HUES64 (cell line): Measurements from ENCODE around the gene MOCOS.
"Not testable (repeated sequence)": the region's sequence is repeated elsewhere in the genome, so short reads cannot be mapped to it uniquely, and the experiment has no call there.

ENCODE experiments used
- H3K27ac ChIP-seq: 2 replicates; pipeline ENCODE4 v1.7.0; 2013; ENCODE audit warnings: low read depth, low read length, inconsistent platforms
- H3K27me3 ChIP-seq: 2 replicates; pipeline ENCODE4 v1.6.1; 2013; ENCODE audit warnings: mild to moderate bottlenecking, low read length; ENCODE audit not compliant: insufficient read depth
- H3K36me3 ChIP-seq: 2 replicates; pipeline ENCODE4 v1.6.1; 2013; ENCODE audit warnings: mild to moderate bottlenecking, low read length; ENCODE audit not compliant: insufficient read depth
- H3K4me1 ChIP-seq: 2 replicates; pipeline ENCODE4 v1.6.1; 2013; ENCODE audit warnings: mild to moderate bottlenecking, low read length, moderate library complexity; ENCODE audit not compliant: insufficient read depth
- H3K4me3 ChIP-seq: 2 replicates; pipeline ENCODE4 v1.5.1; 2013; ENCODE audit warnings: mild to moderate bottlenecking, low read length, moderate library complexity
- H3K9ac ChIP-seq: 2 replicates; pipeline ENCODE4 v1.6.1; 2013; ENCODE audit warnings: mild to moderate bottlenecking, low read depth, low read length
- H3K9me3 ChIP-seq: 2 replicates; pipeline ENCODE4 v1.6.1; 2013; ENCODE audit warnings: low read depth, low read length; ENCODE audit not compliant: insufficient read depth
- WGBS: fragments of 150-250, 120-280 bp; methylation state at CpG from one replicate; pipeline ENCODE4 v1.1.7; 2013; ENCODE audit warnings: missing lambda C conversion rate; 5-methylcytosine and 5-hydroxymethylcytosine counted together

The MOCOS gene

GRCh38 chr18:36157441-36157840, 29.9 kb upstream of the MOCOS start:
- no peaks in the 10 kb centered on the region for H3K27me3 ChIP-seq
- H3K9ac ChIP-seq: no peak overlapping the region
- no peak overlapping the region for H3K4me3 ChIP-seq
- H3K36me3 ChIP-seq: peaks cover 100% of the 10 kb centered on the region
- no peaks in the 10 kb centered on the region for H3K9me3 ChIP-seq
- no peak overlapping the region for H3K27ac ChIP-seq
- no peaks in the 10 kb centered on the region for H3K4me1 ChIP-seq

- H3K9me3 ChIP-seq: no peaks in the 10 kb centered on the region
- H3K27me3 ChIP-seq: no peaks in the 10 kb centered on the region
- WGBS: 93% methylated on average over 5 of the region's 5 CpGs
- H3K4me3 ChIP-seq: no peak overlapping the region
- H3K4me1 ChIP-seq: no peaks in the 10 kb centered on the region
- no peak overlapping the region for H3K9ac ChIP-seq
- H3K36me3 ChIP-seq: peaks cover 100% of the 10 kb centered on the region
- H3K27ac ChIP-seq: no peak overlapping the region
Observed at GRCh38 chr18:36158266-36158867, 28.9 kb upstream of the MOCOS start.

- H3K27me3 ChIP-seq: no peaks in the 10 kb centered on the region
- WGBS: 97% methylated on average over 4 of the region's 4 CpGs
- H3K36me3 ChIP-seq: peaks cover 100% of the 10 kb centered on the region
- no peak overlapping the region for H3K27ac ChIP-seq
- no peaks in the 10 kb centered on the region for H3K9me3 ChIP-seq
- H3K9ac ChIP-seq: no peak overlapping the region
- no peaks in the 10 kb centered on the region for H3K4me1 ChIP-seq
- no peak overlapping the region for H3K4me3 ChIP-seq
Observed at GRCh38 chr18:36160959-36161371, 26.3 kb upstream of the MOCOS start.

- no peak overlapping the region for H3K27ac ChIP-seq
- no peaks in the 10 kb centered on the region for H3K27me3 ChIP-seq
- H3K4me3 ChIP-seq: no peak overlapping the region
- H3K36me3 ChIP-seq: peaks cover 98% of the 10 kb centered on the region
- WGBS: no CpG with 5 or more reads among the region's 1 CpG
- H3K4me1 ChIP-seq: no peaks in the 10 kb centered on the region
- no peaks in the 10 kb centered on the region for H3K9me3 ChIP-seq
- no peak overlapping the region for H3K9ac ChIP-seq
Observed at GRCh38 chr18:36162981-36163380, 24.3 kb upstream of the MOCOS start.

GRCh38 chr18:36167692-36168218, 19.5 kb upstream of the MOCOS start:
- H3K27ac ChIP-seq: no peak overlapping the region
- H3K36me3 ChIP-seq: peaks cover 95% of the 10 kb centered on the region
- no peak overlapping the region for H3K4me3 ChIP-seq
- H3K27me3 ChIP-seq: no peaks in the 10 kb centered on the region
- WGBS: 96% methylated on average over 3 of the region's 3 CpGs
- no peak overlapping the region for H3K9ac ChIP-seq
- no peaks in the 10 kb centered on the region for H3K9me3 ChIP-seq
- no peaks in the 10 kb centered on the region for H3K4me1 ChIP-seq

- 91% methylated on average over 3 of the region's 3 CpGs for WGBS
- H3K9me3 ChIP-seq, H3K4me3 ChIP-seq, H3K4me1 ChIP-seq, H3K9ac ChIP-seq, H3K27ac ChIP-seq, H3K27me3 ChIP-seq: not testable (repeated sequence)
- H3K36me3 ChIP-seq: peaks cover 95% of the 10 kb centered on the region
Observed at GRCh38 chr18:36168296-36168695, 19.0 kb upstream of the MOCOS start.

- no peak overlapping the region for H3K27ac ChIP-seq
- H3K27me3 ChIP-seq: no peaks in the 10 kb centered on the region
- no peak overlapping the region for H3K9ac ChIP-seq
- peaks cover 95% of the 10 kb centered on the region for H3K36me3 ChIP-seq
- no peak overlapping the region for H3K4me3 ChIP-seq
- WGBS: 93% methylated on average over 5 of the region's 5 CpGs
- H3K9me3 ChIP-seq: no peaks in the 10 kb centered on the region
- H3K4me1 ChIP-seq: no peaks in the 10 kb centered on the region
Observed at GRCh38 chr18:36169938-36170337, 17.4 kb upstream of the MOCOS start.

- H3K27ac ChIP-seq: no peak overlapping the region
- H3K9me3 ChIP-seq: no peaks in the 10 kb centered on the region
- H3K27me3 ChIP-seq: no peaks in the 10 kb centered on the region
- H3K4me3 ChIP-seq: no peak overlapping the region
- peaks cover 76% of the 10 kb centered on the region for H3K36me3 ChIP-seq
- no peaks in the 10 kb centered on the region for H3K4me1 ChIP-seq
- 93% methylated on average over 1 of the region's 1 CpG for WGBS
- no peak overlapping the region for H3K9ac ChIP-seq
Observed at GRCh38 chr18:36175481-36175880, 11.8 kb upstream of the MOCOS start.

- H3K4me1 ChIP-seq: no peaks in the 10 kb centered on the region
- 92% methylated on average over 2 of the region's 2 CpGs for WGBS
- H3K9ac ChIP-seq: no peak overlapping the region
- no peak overlapping the region for H3K27ac ChIP-seq
- peaks cover 69% of the 10 kb centered on the region for H3K36me3 ChIP-seq
- no peak overlapping the region for H3K4me3 ChIP-seq
- H3K9me3 ChIP-seq: no peaks in the 10 kb centered on the region
- H3K27me3 ChIP-seq: no peaks in the 10 kb centered on the region
Observed at GRCh38 chr18:36176177-36176584, 11.1 kb upstream of the MOCOS start.

- Histone ChIP-seq H3K27ac (no peak overlapping the region), H3K4me1 (no peaks in the 10 kb centered on the region), H3K9me3 (no peaks in the 10 kb centered on the region), H3K4me3 (no peak overlapping the region), H3K9ac (no peak overlapping the region), H3K27me3 (no peaks in the 10 kb centered on the region), H3K36me3 (peaks cover 63% of the 10 kb centered on the region)
- 96% methylated on average over 9 of the region's 9 CpGs for WGBS
Observed at GRCh38 chr18:36176711-36177110, 10.6 kb upstream of the MOCOS start.

GRCh38 chr18:36177913-36178312, 9.4 kb upstream of the MOCOS start:
- H3K27ac ChIP-seq: no peak overlapping the region
- no peak overlapping the region for H3K9ac ChIP-seq
- 100% methylated on average over 2 of the region's 3 CpGs for WGBS
- no peaks in the 10 kb centered on the region for H3K4me1 ChIP-seq
- peaks cover 51% of the 10 kb centered on the region for H3K36me3 ChIP-seq
- no peak overlapping the region for H3K4me3 ChIP-seq
- no peaks in the 10 kb centered on the region for H3K27me3 ChIP-seq
- H3K9me3 ChIP-seq: no peaks in the 10 kb centered on the region
